Thyroid gland (tissue), 4 donors: ENCODE data around the gene TFB2M. TPM values are rescaled to one million over a fixed set of nuclear protein-coding genes. Genes with fewer than 3 reads are reported as not detected.
"Not testable (repeated sequence)": the region's sequence is repeated elsewhere in the genome, so short reads cannot be mapped to it uniquely, and the experiment has no call there.

Source experiments
- DNase-seq, 2 donors: peaks; one replicate each; pipeline ENCODE4 v3.0.0-alpha.2; 2019
- H3K27ac ChIP-seq, 3 donors: fragments of 200-600 bp; sonication (generic); 1 replicate in 2 of 3; 2 replicates in 1 of 3; pipeline ENCODE4 v1.5.1; 2016 to 2019; ENCODE audit warnings: mild to moderate bottlenecking in 1 of 3, moderate library complexity in 1 of 3
- H3K27me3 ChIP-seq: fragments of 200-600 bp; sonication (generic); one replicate; pipeline ENCODE4 v1.5.1; 2019
- H3K36me3 ChIP-seq, 2 donors: fragments of 200-600 bp; sonication (generic); one replicate each; pipeline ENCODE4 v1.5.1; 2016 to 2019
- H3K4me1 ChIP-seq, 2 donors: fragments of 200-600 bp; sonication (generic); one replicate each; pipeline ENCODE4 v1.5.1; 2017 to 2019
- H3K4me3 ChIP-seq, 3 donors: fragments of 200-600 bp; sonication (generic); replicated peaks in 1 of 3; 1 replicate in 2 of 3; 2 replicates in 1 of 3; pipeline ENCODE4 v1.5.1; 2016; ENCODE audit warnings: mild to moderate bottlenecking in 1 of 3
- H3K9me3 ChIP-seq: fragments of 200-600 bp; sonication (generic); one replicate; pipeline ENCODE4 v1.5.1; 2017
- CTCF ChIP-seq, 6 experiments: fragments of 200-600 bp in 3 of 6; fragments of 450-650 bp in 3 of 6; sonication (generic) in 3 of 6; IDR thresholded peaks; one replicate each; pipeline ENCODE4 v1.5.1; 2016 to 2019; ENCODE audit warnings: antibody characterized with exemption in 6 of 6, mild to moderate bottlenecking in 2 of 6, inconsistent platforms in 1 of 6, moderate library complexity in 1 of 6
- POLR2A ChIP-seq, 2 donors: fragments of 450-650 bp; IDR thresholded peaks; one replicate each; pipeline ENCODE4 v1.6.1; 2017; ENCODE audit warnings: antibody characterized with exemption in 2 of 2, mild to moderate bottlenecking in 2 of 2, moderate library complexity in 1 of 2
- WGBS, 2 donors: methylation state at CpG; one replicate each; pipeline ENCODE4 v1.1.5; 2017; 5-methylcytosine and 5-hydroxymethylcytosine counted together
- intact Hi-C: fragments of 100-400 bp; cut with DNase I; formaldehyde crosslinking; loops from one replicate; pipeline ENCODE4 v1.15.1; 2023
- total RNA-seq, 4 donors: library from RNA; depleted of rRNA; stranded (reverse); fragments of >200 nt; gene quantifications; one replicate each; pipeline ENCODE4 v1.2.3, GENCODE V29; 2016

The TFB2M gene
- total RNA-seq, 4 donors from 2014 or later: 12.2 to 21.9 (median 15.9) TPM

- H3K27me3 ChIP-seq: no peaks in the 10 kb centered on the region
- DNase-seq: no peak
- 2 to 3% methylated on average over 24 to 25 of the region's 25 CpGs for WGBS, 2 donors
Observed at GRCh38 chr1:246566813-246567645, 968 bp upstream of the TFB2M start.

GRCh38 chr1:246565751-246566127 is 322 bp downstream of the TFB2M start:
- 1% methylated on average over 12 to 21 of the region's 25 CpGs for WGBS, 2 donors
- TF ChIP-seq POLR2A (IDR thresholded peaks at IDR 0.05): no peak
- TF ChIP-seq CTCF (IDR thresholded peaks at IDR 0.05): no peak
- no peak for DNase-seq
- Histone ChIP-seq H3K27me3 (no peaks in the 10 kb centered on the region), H3K4me1 (peaks cover 31 to 37% of the 10 kb centered on the region in 2 donors), H3K27ac (peak overlapping the region; percentile 54 to 97 (median 56)), H3K4me3 (peak overlapping the region; percentile 56 to 84 (median 82)), H3K9me3 (no peaks in the 10 kb centered on the region), H3K36me3 (peaks cover 0 to 8% of the 10 kb centered on the region in 2 donors)
- intact Hi-C loops: loop anchor here (10.0 kb wide), 1 partner anchor 129 kb away; no protein-coding TSS in a partner anchor

More at GRCh38 chr1:246566813-246567645, 968 bp upstream of the TFB2M start:
- peaks cover 0 to 8% of the 10 kb centered on the region in 2 donors for H3K36me3 ChIP-seq
- TF ChIP-seq CTCF (IDR thresholded peaks at IDR 0.05) (no peak), POLR2A (IDR thresholded peaks at IDR 0.05) (no peak)
- no peaks in the 10 kb centered on the region for H3K9me3 ChIP-seq
- H3K27ac ChIP-seq: peak overlapping the region; percentile 70 to 97 (median 96)
- H3K4me3 ChIP-seq: peak overlapping the region; percentile 70 to 98 (median 84)
- H3K4me1 ChIP-seq: peaks cover 37 to 43% of the 10 kb centered on the region in 2 donors
- intact Hi-C loops: loop anchor here (10.0 kb wide), 1 partner anchor 128 kb away; no protein-coding TSS in a partner anchor

- Histone ChIP-seq H3K4me3 (peak overlapping the region; percentile 56 to 84 (median 82)), H3K4me1 (peaks cover 25 to 37% of the 10 kb centered on the region in 2 donors), H3K9me3 (no peaks in the 10 kb centered on the region), H3K27ac (peak overlapping the region in 2 of 3 donors; percentile 56 to 97), H3K27me3 (no peaks in the 10 kb centered on the region), H3K36me3 (peaks cover 0 to 11% of the 10 kb centered on the region in 2 donors)
- intact Hi-C loops: loop anchor here (10.0 kb wide), 1 partner anchor 130 kb away; no protein-coding TSS in a partner anchor
- WGBS, 2 donors: 33 to 41% methylated on average over 33 of the region's 33 CpGs
- no peak for DNase-seq
- TF ChIP-seq CTCF (IDR thresholded peaks at IDR 0.05): no peak
- TF ChIP-seq POLR2A (IDR thresholded peaks at IDR 0.05): no peak
Observed at GRCh38 chr1:246564839-246565750, 966 bp downstream of the TFB2M start.

GRCh38 chr1:246560833-246561232 is 5.2 kb downstream of the TFB2M start:
- H3K4me3 ChIP-seq, H3K27me3 ChIP-seq, H3K27ac ChIP-seq, DNase-seq, H3K9me3 ChIP-seq: not testable (repeated sequence)
- WGBS, 2 donors: 89% methylated on average over 10 of the region's 10 CpGs
- Histone ChIP-seq H3K4me1 (peaks cover 10 to 16% of the 10 kb centered on the region in 2 donors), H3K36me3 (peaks cover 0 to 26% of the 10 kb centered on the region in 2 donors)
- intact Hi-C loops: loop anchor here (10.0 kb wide), 1 partner anchor 134 kb away; no protein-coding TSS in a partner anchor

- intact Hi-C loops: loop anchor here (10.0 kb wide), 1 partner anchor 55 kb away; the partner anchor contains the start of gene SMYD3
- DNase-seq: no peak
- Histone ChIP-seq H3K36me3 (peaks cover 0 to 29% of the 10 kb centered on the region in 2 donors), H3K27ac (no peak overlapping the region), H3K4me1 (peaks cover 0 to 8% of the 10 kb centered on the region in 2 donors), H3K27me3 (no peaks in the 10 kb centered on the region), H3K9me3 (no peaks in the 10 kb centered on the region), H3K4me3 (no peak overlapping the region)
- TF ChIP-seq POLR2A (IDR thresholded peaks at IDR 0.05) (no peak), CTCF (IDR thresholded peaks at IDR 0.05) (no peak)
- WGBS, 2 donors: 94 to 97% methylated on average over 4 of the region's 4 CpGs
Observed at GRCh38 chr1:246559310-246559709, 6.8 kb downstream of the TFB2M start.
